Measurements from ENCODE around the gene BEAN1.

Gene BEAN1

DNA sequence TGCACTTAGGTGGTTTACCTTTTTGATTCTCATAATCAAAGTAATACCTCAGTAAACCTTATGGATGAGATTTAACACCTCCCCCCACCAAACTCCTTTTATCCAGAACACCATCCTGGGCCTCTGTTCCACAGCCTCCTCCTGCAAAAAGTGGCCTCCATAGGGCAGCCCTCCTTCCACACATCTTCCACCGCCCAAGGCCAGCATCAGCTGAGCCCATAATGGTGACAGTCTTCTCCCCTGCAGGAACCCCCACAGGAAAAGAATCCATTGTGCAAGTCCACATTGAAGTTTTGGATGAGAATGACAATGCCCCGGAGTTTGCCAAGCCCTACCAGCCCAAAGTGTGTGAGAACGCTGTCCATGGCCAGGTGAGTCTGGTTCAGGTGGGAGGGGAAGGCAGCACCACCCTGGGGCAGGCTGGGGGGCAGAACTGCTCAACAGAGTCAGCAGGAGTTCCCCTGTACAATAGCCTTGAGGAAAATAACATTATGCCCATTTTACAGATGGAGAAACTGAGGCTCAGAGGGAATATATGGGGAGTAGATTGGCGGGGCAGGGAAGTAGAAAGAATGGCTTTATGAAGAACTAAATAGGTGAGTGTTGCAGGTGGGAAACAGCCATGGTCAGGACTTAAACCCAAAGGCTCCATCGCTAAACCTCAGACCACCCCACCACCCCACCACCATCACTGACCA is 29.2 kb upstream of the BEAN1 start:
- no peaks in the 10 kb centered on the region for H3K36me3 ChIP-seq (ENCODE audit: control insufficient read depth, insufficient read depth, low read length)
- no peaks in the 10 kb centered on the region for H3K9me3 ChIP-seq (ENCODE audit: control insufficient read depth, low read length)
- no peaks in the 10 kb centered on the region for H3K4me1 ChIP-seq (ENCODE audit: control insufficient read depth, insufficient read depth, low read length, poor library complexity, severe bottlenecking)
- no peak overlapping the region for H3K27ac ChIP-seq (ENCODE audit: insufficient read depth, low read length, poor library complexity, severe bottlenecking)
- no peaks in the 10 kb centered on the region for H3K27me3 ChIP-seq (replicated peaks; ENCODE audit: control insufficient read depth, insufficient read depth, low read length, poor library complexity, severe bottlenecking)
- no peak overlapping the region for H3K4me3 ChIP-seq (ENCODE audit: insufficient read depth, low read depth, low read length, poor library complexity, severe bottlenecking)
- no peak for DNase-seq

DNA sequence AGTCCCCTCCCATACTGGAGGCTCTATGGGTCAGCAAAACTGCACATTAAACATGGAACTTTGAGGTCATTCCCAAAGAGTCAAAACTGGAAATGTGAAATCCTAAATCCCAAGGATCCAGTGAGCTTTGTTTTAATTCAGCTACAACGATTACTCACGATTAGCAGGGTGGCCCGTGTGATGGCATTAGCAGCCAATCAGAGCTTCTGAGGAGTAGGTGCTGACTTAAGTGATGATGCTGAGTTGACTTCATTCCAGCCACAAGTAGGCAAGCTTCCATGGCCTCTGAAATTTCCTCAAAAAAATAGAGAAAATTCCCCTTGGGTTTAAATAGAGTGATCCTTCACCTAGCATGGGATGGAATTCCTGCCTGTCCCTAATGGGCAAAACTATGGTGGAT is 28.1 kb upstream of the BEAN1 start:
- no peaks in the 10 kb centered on the region for H3K9me3 ChIP-seq (ENCODE audit: control insufficient read depth, low read length)
- no peaks in the 10 kb centered on the region for H3K27me3 ChIP-seq (replicated peaks; ENCODE audit: control insufficient read depth, insufficient read depth, low read length, poor library complexity, severe bottlenecking)
- no peaks in the 10 kb centered on the region for H3K36me3 ChIP-seq (ENCODE audit: control insufficient read depth, insufficient read depth, low read length)
- no peak overlapping the region for H3K4me3 ChIP-seq (ENCODE audit: insufficient read depth, low read depth, low read length, poor library complexity, severe bottlenecking)
- DNase-seq = no peak
- no peaks in the 10 kb centered on the region for H3K4me1 ChIP-seq (ENCODE audit: control insufficient read depth, insufficient read depth, low read length, poor library complexity, severe bottlenecking)
- no peak overlapping the region for H3K27ac ChIP-seq (ENCODE audit: insufficient read depth, low read length, poor library complexity, severe bottlenecking)

DNA sequence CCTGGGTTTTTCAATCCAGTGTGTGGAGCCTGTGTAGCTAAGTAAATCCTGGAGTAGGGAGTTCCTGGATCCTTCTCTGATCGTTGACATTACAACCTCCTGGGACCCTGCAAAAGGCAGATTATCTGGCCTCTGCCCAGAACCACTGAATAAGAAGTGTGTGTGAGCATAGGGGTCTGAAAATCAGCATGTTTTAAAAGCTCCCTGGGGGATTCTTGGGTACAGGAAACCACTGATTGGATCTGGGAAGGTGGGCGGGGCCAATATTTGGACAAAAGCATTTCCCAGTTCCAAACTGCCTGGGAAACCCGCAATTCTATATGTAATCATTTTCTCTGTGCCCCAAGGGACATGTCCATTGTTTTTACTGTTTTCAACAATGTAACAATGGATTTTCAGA is 27.2 kb upstream of the BEAN1 start:
- no peak for DNase-seq
- H3K36me3 ChIP-seq (ENCODE audit: control insufficient read depth, insufficient read depth, low read length) = no peaks in the 10 kb centered on the region
- H3K27ac ChIP-seq (ENCODE audit: insufficient read depth, low read length, poor library complexity, severe bottlenecking) = no peak overlapping the region
- no peaks in the 10 kb centered on the region for H3K27me3 ChIP-seq (replicated peaks; ENCODE audit: control insufficient read depth, insufficient read depth, low read length, poor library complexity, severe bottlenecking)
- H3K4me3 ChIP-seq (ENCODE audit: insufficient read depth, low read depth, low read length, poor library complexity, severe bottlenecking) = no peak overlapping the region
- H3K9me3 ChIP-seq (ENCODE audit: control insufficient read depth, low read length) = no peaks in the 10 kb centered on the region
- no peaks in the 10 kb centered on the region for H3K4me1 ChIP-seq (ENCODE audit: control insufficient read depth, insufficient read depth, low read length, poor library complexity, severe bottlenecking)

DNA sequence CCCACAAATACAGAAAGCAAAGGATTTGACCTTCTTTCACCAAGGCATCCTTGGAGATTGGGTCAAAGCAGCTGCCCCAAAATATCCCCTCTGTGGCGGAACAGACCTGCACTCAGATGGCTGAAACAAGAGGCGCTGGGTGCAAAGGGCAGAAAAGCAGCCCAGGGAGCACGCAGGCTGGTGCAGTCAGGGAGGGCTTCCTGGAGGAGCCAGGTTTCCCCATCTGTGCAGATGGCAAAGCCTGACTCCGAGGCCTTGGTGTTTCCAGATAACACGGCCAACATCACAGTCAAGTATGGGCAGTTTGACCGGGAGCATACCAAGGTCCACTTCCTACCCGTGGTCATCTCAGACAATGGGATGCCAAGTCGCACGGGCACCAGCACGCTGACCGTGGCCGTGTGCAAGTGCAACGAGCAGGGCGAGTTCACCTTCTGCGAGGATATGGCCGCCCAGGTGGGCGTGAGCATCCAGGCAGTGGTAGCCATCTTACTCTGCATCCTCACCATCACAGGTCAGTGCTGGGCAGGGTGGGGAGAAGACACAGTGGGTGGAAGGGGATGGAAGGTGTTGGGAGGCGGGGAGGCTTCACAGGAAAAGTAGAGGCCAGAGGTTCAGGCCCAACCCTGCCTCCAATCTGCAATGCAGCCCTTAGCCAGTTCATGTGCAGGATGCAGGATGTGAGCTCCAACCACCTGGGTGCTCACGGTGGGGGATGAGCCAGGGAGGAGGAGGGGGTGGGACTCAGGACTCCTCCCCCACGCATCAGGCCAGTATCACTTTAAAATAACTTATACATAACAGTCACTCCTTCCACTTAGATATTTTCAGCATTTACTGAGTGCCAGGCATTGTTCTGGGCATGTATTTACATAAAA is 26.4 kb upstream of the BEAN1 start:
- Histone ChIP-seq H3K27ac (ENCODE audit: insufficient read depth, low read length, poor library complexity, severe bottlenecking) (no peak overlapping the region), H3K27me3 (replicated peaks; ENCODE audit: control insufficient read depth, insufficient read depth, low read length, poor library complexity, severe bottlenecking) (no peaks in the 10 kb centered on the region), H3K4me1 (ENCODE audit: control insufficient read depth, insufficient read depth, low read length, poor library complexity, severe bottlenecking) (no peaks in the 10 kb centered on the region), H3K36me3 (ENCODE audit: control insufficient read depth, insufficient read depth, low read length) (no peaks in the 10 kb centered on the region), H3K4me3 (ENCODE audit: insufficient read depth, low read depth, low read length, poor library complexity, severe bottlenecking) (no peak overlapping the region), H3K9me3 (ENCODE audit: control insufficient read depth, low read length) (no peaks in the 10 kb centered on the region)
- DNase-seq = no peak

DNA sequence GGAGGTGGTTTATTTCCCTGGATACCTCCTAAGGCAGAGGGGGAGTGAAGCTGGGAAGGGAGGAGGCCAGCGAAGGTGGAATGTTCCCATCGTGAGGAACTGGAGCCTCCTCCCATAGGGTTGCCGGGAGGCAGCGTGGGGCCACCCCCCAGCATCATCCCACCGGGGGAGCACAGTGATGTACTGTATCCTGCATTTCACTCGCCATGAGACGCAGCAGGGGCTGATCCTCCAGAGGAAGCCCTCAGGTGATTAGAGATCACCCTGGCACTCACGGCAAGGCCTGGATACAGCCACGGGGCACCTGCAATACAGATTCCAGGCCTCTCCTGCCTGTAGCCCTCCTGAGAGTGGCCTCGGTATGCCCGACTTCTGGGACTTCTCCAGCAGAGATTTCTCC is 25.5 kb upstream of the BEAN1 start:
- H3K27ac ChIP-seq (ENCODE audit: insufficient read depth, low read length, poor library complexity, severe bottlenecking) = no peak overlapping the region
- H3K27me3 ChIP-seq (replicated peaks; ENCODE audit: control insufficient read depth, insufficient read depth, low read length, poor library complexity, severe bottlenecking) = no peaks in the 10 kb centered on the region
- H3K36me3 ChIP-seq (ENCODE audit: control insufficient read depth, insufficient read depth, low read length) = no peaks in the 10 kb centered on the region
- no peaks in the 10 kb centered on the region for H3K4me1 ChIP-seq (ENCODE audit: control insufficient read depth, insufficient read depth, low read length, poor library complexity, severe bottlenecking)
- DNase-seq = no peak
- H3K4me3 ChIP-seq (ENCODE audit: insufficient read depth, low read depth, low read length, poor library complexity, severe bottlenecking) = no peak overlapping the region
- H3K9me3 ChIP-seq (ENCODE audit: control insufficient read depth, low read length) = no peaks in the 10 kb centered on the region

DNA sequence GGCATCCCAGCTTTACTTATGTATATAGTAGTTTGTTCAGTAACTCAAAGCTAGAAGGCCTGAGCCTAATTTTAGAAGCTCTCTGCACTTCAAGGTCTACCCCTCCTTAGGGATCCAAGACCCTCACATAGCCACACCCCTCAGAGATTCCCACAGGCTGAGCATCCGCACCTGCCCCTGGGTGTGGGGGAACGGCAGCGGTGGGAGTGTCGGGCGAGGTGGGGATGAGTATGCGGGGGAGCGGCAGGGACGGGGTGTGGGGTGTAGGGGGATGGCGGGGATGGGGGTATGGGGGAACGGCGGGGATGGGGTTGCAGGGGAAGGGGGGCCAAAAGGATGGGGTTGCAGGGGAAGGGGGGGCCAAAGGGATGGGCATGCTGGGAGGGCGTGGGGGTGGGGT is 24.9 kb upstream of the BEAN1 start:
- Histone ChIP-seq H3K27ac (ENCODE audit: insufficient read depth, low read length, poor library complexity, severe bottlenecking) (no peak overlapping the region), H3K4me1 (ENCODE audit: control insufficient read depth, insufficient read depth, low read length, poor library complexity, severe bottlenecking) (peaks cover 4% of the 10 kb centered on the region), H3K9me3 (ENCODE audit: control insufficient read depth, low read length) (no peaks in the 10 kb centered on the region), H3K27me3 (replicated peaks; ENCODE audit: control insufficient read depth, insufficient read depth, low read length, poor library complexity, severe bottlenecking) (no peaks in the 10 kb centered on the region), H3K4me3 (ENCODE audit: insufficient read depth, low read depth, low read length, poor library complexity, severe bottlenecking) (no peak overlapping the region), H3K36me3 (ENCODE audit: control insufficient read depth, insufficient read depth, low read length) (no peaks in the 10 kb centered on the region)
- DNase-seq = no peak

DNA sequence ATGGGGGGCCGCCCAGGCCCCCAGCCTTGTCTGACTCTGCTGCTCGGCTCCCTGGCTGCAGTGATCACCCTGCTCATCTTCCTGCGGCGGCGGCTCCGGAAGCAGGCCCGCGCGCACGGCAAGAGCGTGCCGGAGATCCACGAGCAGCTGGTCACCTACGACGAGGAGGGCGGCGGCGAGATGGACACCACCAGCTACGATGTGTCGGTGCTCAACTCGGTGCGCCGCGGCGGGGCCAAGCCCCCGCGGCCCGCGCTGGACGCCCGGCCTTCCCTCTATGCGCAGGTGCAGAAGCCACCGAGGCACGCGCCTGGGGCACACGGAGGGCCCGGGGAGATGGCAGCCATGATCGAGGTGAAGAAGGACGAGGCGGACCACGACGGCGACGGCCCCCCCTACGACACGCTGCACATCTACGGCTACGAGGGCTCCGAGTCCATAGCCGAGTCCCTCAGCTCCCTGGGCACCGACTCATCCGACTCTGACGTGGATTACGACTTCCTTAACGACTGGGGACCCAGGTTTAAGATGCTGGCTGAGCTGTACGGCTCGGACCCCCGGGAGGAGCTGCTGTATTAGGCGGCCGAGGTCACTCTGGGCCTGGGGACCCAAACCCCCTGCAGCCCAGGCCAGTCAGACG is 24.4 kb upstream of the BEAN1 start:
- Histone ChIP-seq H3K9me3 (ENCODE audit: control insufficient read depth, low read length) (no peaks in the 10 kb centered on the region), H3K4me3 (ENCODE audit: insufficient read depth, low read depth, low read length, poor library complexity, severe bottlenecking) (no peak overlapping the region), H3K27me3 (replicated peaks; ENCODE audit: control insufficient read depth, insufficient read depth, low read length, poor library complexity, severe bottlenecking) (no peaks in the 10 kb centered on the region), H3K36me3 (ENCODE audit: control insufficient read depth, insufficient read depth, low read length) (no peaks in the 10 kb centered on the region), H3K4me1 (ENCODE audit: control insufficient read depth, insufficient read depth, low read length, poor library complexity, severe bottlenecking) (peaks cover 6% of the 10 kb centered on the region), H3K27ac (ENCODE audit: insufficient read depth, low read length, poor library complexity, severe bottlenecking) (no peak overlapping the region)
- no peak for DNase-seq

DNA sequence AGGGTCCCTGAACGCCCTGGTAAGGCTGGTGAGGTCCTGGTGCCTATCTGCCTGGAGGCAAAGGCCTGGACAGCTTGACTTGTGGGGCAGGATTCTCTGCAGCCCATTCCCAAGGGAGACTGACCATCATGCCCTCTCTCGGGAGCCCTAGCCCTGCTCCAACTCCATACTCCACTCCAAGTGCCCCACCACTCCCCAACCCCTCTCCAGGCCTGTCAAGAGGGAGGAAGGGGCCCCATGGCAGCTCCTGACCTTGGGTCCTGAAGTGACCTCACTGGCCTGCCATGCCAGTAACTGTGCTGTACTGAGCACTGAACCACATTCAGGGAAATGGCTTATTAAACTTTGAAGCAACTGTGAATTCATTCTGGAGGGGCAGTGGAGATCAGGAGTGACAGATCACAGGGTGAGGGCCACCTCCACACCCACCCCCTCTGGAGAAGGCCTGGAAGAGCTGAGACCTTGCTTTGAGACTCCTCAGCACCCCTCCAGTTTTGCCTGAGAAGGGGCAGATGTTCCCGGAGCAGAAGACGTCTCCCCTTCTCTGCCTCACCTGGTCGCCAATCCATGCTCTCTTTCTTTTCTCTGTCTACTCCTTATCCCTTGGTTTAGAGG is 23.5 kb upstream of the BEAN1 start:
- no peaks in the 10 kb centered on the region for H3K9me3 ChIP-seq (ENCODE audit: control insufficient read depth, low read length)
- no peak overlapping the region for H3K4me3 ChIP-seq (ENCODE audit: insufficient read depth, low read depth, low read length, poor library complexity, severe bottlenecking)
- H3K4me1 ChIP-seq (ENCODE audit: control insufficient read depth, insufficient read depth, low read length, poor library complexity, severe bottlenecking) = peaks cover 16% of the 10 kb centered on the region
- no peak for DNase-seq
- H3K36me3 ChIP-seq (ENCODE audit: control insufficient read depth, insufficient read depth, low read length) = no peaks in the 10 kb centered on the region
- H3K27me3 ChIP-seq (replicated peaks; ENCODE audit: control insufficient read depth, insufficient read depth, low read length, poor library complexity, severe bottlenecking) = no peaks in the 10 kb centered on the region
- no peak overlapping the region for H3K27ac ChIP-seq (ENCODE audit: insufficient read depth, low read length, poor library complexity, severe bottlenecking)

DNA sequence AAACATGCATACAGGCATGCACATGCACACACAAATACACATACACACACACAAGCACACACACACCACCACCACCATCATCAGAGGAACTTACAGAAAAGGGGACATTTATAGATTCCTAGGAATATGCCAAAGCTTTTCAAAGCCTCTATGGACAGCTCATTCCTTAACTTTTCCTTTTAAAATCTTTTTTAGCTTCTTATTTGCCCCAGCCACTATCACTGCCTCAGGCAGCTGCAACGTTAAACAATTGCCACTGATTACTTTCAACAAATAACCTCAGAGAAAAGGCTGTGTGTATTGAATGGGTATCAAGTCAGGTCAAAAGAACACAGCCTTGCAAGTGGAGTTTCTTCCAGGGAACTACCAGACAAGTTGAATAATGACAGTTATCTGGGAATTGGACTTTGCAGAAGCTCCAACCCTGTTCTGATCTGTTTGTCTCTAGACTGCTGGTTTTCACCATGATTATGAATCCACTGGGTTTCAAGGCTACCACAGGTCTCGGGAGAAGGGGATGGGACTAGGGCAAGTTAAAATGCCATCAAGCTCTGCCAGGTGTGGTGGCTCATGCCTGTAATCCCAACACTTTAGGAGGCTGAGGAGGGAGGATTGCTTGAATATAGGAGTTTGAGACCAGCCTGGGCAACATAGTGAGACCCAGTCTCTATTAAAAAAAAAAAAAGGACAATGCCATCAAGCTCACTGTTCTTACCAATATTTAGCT is 21.9 kb upstream of the BEAN1 start:
- no peaks in the 10 kb centered on the region for H3K27me3 ChIP-seq (replicated peaks; ENCODE audit: control insufficient read depth, insufficient read depth, low read length, poor library complexity, severe bottlenecking)
- no peak overlapping the region for H3K27ac ChIP-seq (ENCODE audit: insufficient read depth, low read length, poor library complexity, severe bottlenecking)
- no peak overlapping the region for H3K4me3 ChIP-seq (ENCODE audit: insufficient read depth, low read depth, low read length, poor library complexity, severe bottlenecking)
- DNase-seq = no peak
- H3K9me3 ChIP-seq (ENCODE audit: control insufficient read depth, low read length) = no peaks in the 10 kb centered on the region
- H3K4me1 ChIP-seq (ENCODE audit: control insufficient read depth, insufficient read depth, low read length, poor library complexity, severe bottlenecking) = peaks cover 24% of the 10 kb centered on the region
- no peaks in the 10 kb centered on the region for H3K36me3 ChIP-seq (ENCODE audit: control insufficient read depth, insufficient read depth, low read length)
